ENCODE data around the gene OS9. TPM values are rescaled to one million over a fixed set of nuclear protein-coding genes. Genes with fewer than 3 reads are reported as not detected.

Gene OS9
- total and polyA plus RNA-seq, 2 of the 4 experiments (the other 2 are of a cell fraction) = 159 to 272 TPM

DNA sequence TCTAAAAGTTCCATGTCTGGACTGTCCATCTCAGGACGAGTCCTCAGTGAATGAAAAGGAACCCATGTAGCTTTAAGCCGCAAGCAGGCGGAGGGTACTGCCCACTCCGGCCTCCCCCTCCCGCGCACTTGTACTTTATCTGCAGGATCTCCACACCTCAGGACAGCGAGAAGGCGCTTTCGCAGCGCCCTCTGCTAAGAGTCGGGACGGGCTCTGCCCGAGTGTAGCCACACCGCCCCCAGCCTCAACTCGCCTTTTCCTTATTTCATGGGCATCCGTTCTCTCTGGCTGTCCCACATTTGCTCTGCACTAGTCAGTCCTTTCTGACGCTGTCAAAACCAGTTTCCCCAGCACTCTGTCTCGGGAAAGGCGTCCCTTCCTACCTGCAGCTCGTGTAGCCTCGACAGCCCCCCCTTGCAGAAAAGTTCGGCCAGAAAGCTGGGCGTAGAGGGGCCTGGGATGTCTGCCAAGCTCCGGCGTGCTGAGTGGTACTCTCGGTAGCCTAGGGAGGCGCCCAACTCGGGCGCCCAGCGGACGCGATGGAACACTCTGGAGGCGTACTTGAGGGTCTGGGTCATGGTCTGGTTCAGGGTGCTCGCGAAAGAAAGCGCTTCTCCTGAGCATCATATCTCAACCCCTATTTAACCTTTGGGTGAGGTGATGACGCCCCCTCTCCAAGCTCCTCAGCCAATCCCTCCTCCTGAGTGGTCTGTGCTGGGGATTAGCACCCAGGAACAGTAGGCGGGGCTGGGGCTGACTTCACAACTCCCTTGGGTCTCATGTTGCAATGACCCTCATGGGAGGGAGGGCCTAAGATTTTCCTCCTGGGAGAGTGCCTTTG lies 72.8 kb downstream of the OS9 start, which contains the start of gene CYP27B1:
CYP27B1 (minus strand) TSS at position 615 of the 841 bp plus-strand sequence; CDS start at position 578, 37 bp downstream.
- DNase-seq (peak; percentile 7), ATAC-seq (ENCODE audit: low read depth) (peak; percentile 30)
- BruUV-seq (replicated peaks) = no TSS peak
- Histone ChIP-seq H3K18ac (ENCODE audit: low read depth, low read length) (no peak within 1 kb of the TSS), H2BK20ac (ENCODE audit: low read depth, low read length) (no peak within 1 kb of the TSS), H4K91ac (ENCODE audit: insufficient read depth, low read depth, low read length) (no peak within 1 kb of the TSS), H2AFZ (replicated peaks; ENCODE audit: low read length, poor library complexity) (peak within 1 kb of the TSS; percentile 82), H2BK5ac (ENCODE audit: low read depth, low read length, poor library complexity, severe bottlenecking) (no peak within 1 kb of the TSS), H3K23ac (ENCODE audit: low read depth, low read length) (peak within 1 kb of the TSS; percentile 71; the same call in 1 of the 2 replicates), H3K4me1 (ENCODE audit: control insufficient read depth, insufficient read depth, low read length) (peaks cover 11% of the 10 kb centered on the region; the same call in 1 of the 2 replicates), H3K9ac (ENCODE audit: low read depth, low read length) (no peak within 1 kb of the TSS), H2AK5ac (ENCODE audit: low read depth, low read length) (no peak within 1 kb of the TSS), H3K9me3 (ENCODE audit: control insufficient read depth, insufficient read depth, low read length) (peaks cover 2% of the 10 kb centered on the region; the same call in 1 of the 2 replicates), H3K56ac (ENCODE audit: extremely low read depth, insufficient read depth, low read length) (no peak within 1 kb of the TSS), H3K27ac (ENCODE audit: insufficient read depth, low read length) (no peak within 1 kb of the TSS), H3K4me3 (ENCODE audit: insufficient read depth, low read depth, low read length) (peak within 1 kb of the TSS; percentile 10), H3K9me1 (ENCODE audit: insufficient read depth, low read length) (peaks cover 9% of the 10 kb centered on the region), H2BK15ac (ENCODE audit: low read depth, low read length) (no peak within 1 kb of the TSS), H3K14ac (replicated peaks; ENCODE audit: low read depth, low read length) (no peak within 1 kb of the TSS), H3K4ac (ENCODE audit: low read depth, low read length) (no peak within 1 kb of the TSS), H3K36me3 (ENCODE audit: control insufficient read depth, insufficient read depth, low read length) (peaks cover 1% of the 10 kb centered on the region; the same call in 1 of the 2 replicates), H3K79me1 (ENCODE audit: low read depth in 1 of 2, low read length in 2 of 2) (peaks cover 10 to 14% of the 10 kb centered on the region in 2 experiments; a peak in 3 of 4 replicates), H2BK120ac (ENCODE audit: low read depth, low read length) (no peak within 1 kb of the TSS), H4K20me1 (ENCODE audit: insufficient read depth, low read length) (no peaks in the 10 kb centered on the region), H3K27me3 (ENCODE audit: control insufficient read depth, insufficient read depth, low read length) (peaks cover 43% of the 10 kb centered on the region), H2AK9ac (replicated peaks; ENCODE audit: low read depth, low read length, poor library complexity) (no peak within 1 kb of the TSS), H4K5ac (ENCODE audit: low read depth, low read length) (no peak within 1 kb of the TSS), H4K8ac (ENCODE audit: low read depth in 2 of 2, low read length in 2 of 2) (no peak within 1 kb of the TSS), H3K4me2 (ENCODE audit: low read depth, low read length) (peak within 1 kb of the TSS; percentile 70)
- dilution Hi-C loops (cut with HindIII; ENCODE audit: low sequenced_read_pairs, unreplicated experiment) = no loop called here
- no peak for TF ChIP-seq POLR2A (IDR thresholded peaks at IDR 0.05; ENCODE audit: low read depth, low read length)
- TF ChIP-seq RAD21 (IDR thresholded peaks at IDR 0.05; ENCODE audit: low read length) = no peak
- TF ChIP-seq, protein P1, sequence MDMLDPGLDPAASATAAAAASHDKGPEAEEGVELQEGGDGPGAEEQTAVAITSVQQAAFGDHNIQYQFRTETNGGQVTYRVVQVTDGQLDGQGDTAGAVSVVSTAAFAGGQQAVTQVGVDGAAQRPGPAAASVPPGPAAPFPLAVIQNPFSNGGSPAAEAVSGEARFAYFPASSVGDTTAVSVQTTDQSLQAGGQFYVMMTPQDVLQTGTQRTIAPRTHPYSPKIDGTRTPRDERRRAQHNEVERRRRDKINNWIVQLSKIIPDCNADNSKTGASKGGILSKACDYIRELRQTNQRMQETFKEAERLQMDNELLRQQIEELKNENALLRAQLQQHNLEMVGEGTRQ (IDR thresholded peaks at IDR 0.05; ENCODE audit: low read depth, low read length) = no peak
- TF ChIP-seq, protein P2, sequence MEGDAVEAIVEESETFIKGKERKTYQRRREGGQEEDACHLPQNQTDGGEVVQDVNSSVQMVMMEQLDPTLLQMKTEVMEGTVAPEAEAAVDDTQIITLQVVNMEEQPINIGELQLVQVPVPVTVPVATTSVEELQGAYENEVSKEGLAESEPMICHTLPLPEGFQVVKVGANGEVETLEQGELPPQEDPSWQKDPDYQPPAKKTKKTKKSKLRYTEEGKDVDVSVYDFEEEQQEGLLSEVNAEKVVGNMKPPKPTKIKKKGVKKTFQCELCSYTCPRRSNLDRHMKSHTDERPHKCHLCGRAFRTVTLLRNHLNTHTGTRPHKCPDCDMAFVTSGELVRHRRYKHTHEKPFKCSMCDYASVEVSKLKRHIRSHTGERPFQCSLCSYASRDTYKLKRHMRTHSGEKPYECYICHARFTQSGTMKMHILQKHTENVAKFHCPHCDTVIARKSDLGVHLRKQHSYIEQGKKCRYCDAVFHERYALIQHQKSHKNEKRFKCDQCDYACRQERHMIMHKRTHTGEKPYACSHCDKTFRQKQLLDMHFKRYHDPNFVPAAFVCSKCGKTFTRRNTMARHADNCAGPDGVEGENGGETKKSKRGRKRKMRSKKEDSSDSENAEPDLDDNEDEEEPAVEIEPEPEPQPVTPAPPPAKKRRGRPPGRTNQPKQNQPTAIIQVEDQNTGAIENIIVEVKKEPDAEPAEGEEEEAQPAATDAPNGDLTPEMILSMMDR (conservative IDR thresholded peaks at IDR 0.05; ENCODE audit: low read depth, low read length) = no peak
- TF ChIP-seq MXI1 (IDR thresholded peaks at IDR 0.05; ENCODE audit: borderline replicate concordance, low read depth, low read length) = no peak
- TF ChIP-seq MAZ (IDR thresholded peaks at IDR 0.05; ENCODE audit: borderline replicate concordance, low read depth, low read length) = no peak
- TF ChIP-seq CEBPB (IDR thresholded peaks at IDR 0.05; ENCODE audit: low read depth, low read length) = peak; percentile 36; the same call in 1 of the 2 replicates
- no peak for TF ChIP-seq RCOR1 (IDR thresholded peaks at IDR 0.05; ENCODE audit: insufficient replicate concordance, low read length)
- in situ Hi-C loops (cut with MboI; ENCODE audit: low sequenced_read_pairs) = no loop called here
- ChIA-PET CTCF (interaction anchor here (0.7 kb wide), 1 partner anchor 11 kb away, joined by 3 read pairs; no protein-coding TSS in a partner anchor), POLR2A (ENCODE audit: unreplicated experiment) (no interaction called here)
- WGBS, 2 experiments (ENCODE audit: extremely low coverage in 2 of 2, insufficient read length in 1 of 2) = 11% methylated on average over 24 of the region's 38 CpGs; no CpG with 5 or more reads in 1 of the 2 experiments
- intact Hi-C loops (cut with micrococcal nuclease) = no loop called here

All from IMR-90 (cell line).